ENCODE data around the gene CSGALNACT2.
A peak's percentile ranks its signal among the peaks of the same experiment; 100 is the strongest.
"Not testable (repeated sequence)": the region's sequence is repeated elsewhere in the genome, so short reads cannot be mapped to it uniquely, and the experiment has no call there.

The CSGALNACT2 gene

DNA sequence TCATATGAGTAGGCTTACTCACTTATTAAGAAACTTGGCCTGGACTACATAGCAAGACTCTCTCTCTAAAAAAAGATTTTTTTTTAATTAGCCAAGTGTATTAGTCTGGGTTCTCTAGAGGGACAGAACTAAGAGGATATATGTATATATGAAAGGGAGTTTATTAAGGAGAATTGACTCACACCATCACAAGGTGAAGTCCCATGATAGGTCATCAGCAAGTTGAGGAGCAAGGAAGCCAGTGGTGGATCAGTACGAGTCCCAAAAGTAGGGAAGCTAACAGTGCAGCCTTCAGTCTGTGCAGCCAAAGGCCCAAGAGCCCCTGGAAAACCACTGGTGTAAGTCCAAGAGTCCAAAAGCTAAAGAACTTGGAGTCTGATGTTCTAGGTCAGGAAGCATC, 7.7 kb downstream of the CSGALNACT2 start:
- DNase-seq, result not testable (repeated sequence)

DNA sequence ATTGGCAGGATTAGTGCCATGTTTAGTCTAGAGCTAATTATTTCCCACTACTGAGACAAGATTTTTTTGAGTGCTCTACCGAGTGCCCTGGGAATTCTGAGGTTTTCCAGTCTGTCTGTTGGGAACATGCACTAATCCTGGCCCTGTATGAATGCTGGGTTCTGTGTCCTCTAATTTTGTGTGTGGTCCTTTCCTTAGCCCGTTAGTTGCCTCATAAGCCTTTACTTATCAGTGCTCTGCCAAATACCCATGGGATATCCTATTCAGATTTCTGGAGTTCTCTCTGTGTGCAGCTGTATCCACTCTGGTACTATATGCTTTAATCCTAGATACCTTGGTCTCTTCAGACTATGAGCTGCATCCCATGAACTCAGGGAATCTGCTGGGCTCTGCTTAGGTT, 13.1 kb downstream of the CSGALNACT2 start:
- no peak for DNase-seq

GRCh38 chr10:43153901-43154300, 15.7 kb downstream of the CSGALNACT2 start:
- DNase-seq, result no peak

GRCh38 chr10:43155221-43155620, 17.0 kb downstream of the CSGALNACT2 start:
- DNase-seq, result no peak

DNA sequence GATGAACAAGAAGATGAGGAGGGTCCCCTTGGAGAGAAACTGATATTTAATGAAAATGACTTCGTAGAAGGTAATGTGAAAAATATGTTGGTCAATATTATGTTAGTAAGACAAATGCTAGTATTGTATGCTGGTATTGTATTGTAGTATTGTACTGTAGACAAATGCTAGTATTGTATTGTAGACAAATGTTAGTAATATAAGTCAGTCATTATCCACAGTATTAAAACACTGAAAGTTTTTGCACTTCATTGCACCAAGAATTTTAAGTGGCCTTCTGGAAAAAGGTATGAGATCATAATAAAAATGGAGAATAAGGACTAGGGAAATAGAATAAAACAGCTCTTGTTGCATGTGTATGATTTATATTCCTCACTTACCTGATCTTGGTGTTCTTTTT, 17.5 kb downstream of the CSGALNACT2 start:
- DNase-seq, result no peak

DNA sequence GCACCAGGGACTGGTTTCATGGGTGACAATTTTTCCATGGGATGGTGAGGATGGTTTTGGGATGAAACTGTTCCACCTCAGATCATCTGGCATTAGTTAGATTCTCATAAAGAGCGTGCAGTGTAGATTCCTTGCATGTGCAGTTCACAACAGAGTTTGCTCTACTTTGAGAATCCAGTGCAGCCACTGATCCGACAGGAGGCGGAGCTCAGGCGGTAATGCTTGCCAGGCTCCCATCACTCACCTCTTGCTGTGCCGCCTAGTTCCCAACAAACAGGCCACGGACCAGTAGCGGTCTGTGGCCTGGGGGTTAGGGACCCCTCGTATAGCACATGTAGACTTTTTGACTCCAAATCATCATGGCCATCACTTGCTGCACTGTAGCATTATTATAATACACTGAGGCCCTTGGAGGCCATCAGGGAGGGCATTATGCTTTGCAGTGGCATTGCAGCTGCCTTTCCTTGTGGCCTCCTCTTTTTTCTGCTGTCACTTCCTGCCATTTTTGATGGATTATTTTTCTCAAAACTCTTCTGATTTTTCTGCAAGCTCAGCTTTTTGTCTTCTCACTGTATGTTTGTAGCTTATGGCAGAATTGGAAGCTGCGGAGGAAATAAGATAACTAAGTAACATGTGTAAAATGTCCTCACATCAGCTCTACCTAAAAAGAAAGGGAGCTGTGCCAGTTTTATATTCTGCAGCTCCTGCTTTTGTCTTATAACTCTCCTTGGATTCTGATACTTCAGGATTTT, 18.5 kb downstream of the CSGALNACT2 start:
- DNase-seq, result no peak

DNA sequence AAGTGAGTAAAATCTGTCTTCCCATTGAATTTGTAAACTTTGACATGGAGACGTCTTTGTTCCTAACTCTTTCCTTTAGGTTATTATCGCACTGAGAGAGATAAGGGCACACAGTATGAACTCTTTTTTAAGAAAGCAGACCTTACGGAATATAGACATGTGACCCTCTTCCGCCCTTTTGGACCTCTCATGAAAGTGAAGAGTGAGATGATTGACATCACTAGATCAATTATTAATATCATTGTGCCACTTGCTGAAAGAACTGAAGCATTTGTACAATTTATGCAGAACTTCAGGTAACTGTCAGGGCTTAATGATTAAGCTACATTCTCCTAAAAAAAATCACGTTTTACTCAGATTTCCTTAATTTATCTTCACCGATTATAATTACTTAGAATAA, 20.4 kb downstream of the CSGALNACT2 start:
- DNase-seq, result no peak

DNA sequence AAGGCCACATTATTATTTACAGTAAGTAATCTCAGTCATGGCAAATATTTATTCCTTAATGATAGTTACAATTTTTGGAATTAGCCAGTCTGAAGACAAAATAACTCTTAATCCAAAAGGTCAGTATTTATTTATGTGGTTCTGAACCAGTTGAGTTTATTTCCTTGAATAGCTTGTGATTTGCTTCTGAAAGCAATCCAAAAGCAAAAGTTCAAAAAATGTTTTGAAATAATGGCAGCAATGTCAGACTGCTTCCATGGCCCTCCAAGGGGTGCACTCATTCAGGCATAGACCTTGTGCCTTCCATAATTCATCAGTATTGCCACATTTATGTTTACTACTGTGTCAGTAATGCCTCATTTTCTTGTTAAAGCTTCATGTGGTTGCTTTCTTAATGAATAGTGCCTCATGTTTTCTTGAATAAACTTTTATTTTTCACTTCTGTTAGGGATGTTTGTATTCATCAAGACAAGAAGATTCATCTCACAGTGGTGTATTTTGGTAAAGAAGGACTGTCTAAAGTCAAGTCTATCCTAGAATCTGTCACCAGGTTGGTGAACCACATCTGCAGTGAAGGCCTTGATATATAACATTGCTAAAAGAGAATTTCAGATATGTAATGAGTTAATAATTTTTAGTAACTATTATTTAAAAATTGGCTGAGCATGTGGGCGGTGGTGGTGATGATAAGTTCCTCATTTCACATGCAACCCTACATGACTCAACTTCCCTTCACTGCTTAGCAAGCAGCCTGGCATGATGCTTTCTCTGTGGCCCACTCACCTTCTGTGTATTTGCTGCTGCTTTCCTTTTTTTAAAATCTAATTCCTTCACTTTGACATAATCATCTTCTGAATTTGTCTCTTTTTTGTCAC, 22.0 kb downstream of the CSGALNACT2 start:
- DNase-seq, result no peak

DNA sequence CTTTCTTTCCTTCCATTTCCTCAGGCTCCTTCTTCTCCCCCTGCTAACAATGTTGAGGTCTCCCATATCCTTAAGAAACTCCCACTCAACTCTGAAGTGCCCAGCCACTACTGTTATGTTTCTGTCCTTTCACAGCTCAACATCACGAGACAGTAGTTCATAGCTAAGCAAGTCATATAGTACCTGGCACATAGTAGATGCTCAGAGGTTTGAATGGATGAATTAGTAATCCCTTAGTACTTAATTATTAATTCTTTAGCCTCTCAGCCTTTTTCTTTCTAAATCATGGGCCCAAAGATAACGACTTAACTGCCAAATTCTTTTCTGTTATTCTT, 22.6 kb downstream of the CSGALNACT2 start:
- DNase-seq, result no peak

- no peak for DNase-seq
Observed at GRCh38 chr10:43162604-43163003, 24.4 kb downstream of the CSGALNACT2 start.

DNA sequence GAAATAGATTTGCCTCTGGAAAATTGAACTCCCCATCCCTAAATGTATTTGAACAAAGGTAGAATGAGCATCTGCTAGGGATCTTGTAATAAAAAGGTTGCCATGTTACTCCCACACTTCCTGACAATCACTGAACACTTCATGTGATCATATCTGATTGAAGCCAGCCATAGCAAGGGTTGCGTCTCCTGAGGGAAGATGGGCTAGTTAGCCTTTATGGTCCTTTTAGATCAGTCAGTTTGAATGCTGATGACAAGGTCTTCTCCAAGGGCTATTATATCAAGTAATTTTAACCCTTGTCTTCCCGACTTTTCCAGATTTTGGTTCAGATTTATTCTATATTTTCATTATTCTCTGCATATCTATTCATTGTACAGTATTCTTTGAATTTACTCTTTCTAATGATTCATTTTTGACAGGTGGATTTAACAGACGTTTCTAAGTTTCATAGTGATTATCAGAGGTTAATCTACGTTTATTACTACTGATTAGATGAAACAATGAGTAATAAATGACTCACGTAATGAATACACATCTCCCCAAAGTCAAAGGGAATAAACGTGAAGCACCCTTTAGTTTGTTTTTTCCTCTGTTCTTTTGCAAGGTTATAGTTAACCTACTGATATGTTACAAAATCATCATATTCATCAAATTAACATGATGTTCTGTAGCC, 28.1 kb downstream of the CSGALNACT2 start:
- DNase-seq, result no peak

DNA sequence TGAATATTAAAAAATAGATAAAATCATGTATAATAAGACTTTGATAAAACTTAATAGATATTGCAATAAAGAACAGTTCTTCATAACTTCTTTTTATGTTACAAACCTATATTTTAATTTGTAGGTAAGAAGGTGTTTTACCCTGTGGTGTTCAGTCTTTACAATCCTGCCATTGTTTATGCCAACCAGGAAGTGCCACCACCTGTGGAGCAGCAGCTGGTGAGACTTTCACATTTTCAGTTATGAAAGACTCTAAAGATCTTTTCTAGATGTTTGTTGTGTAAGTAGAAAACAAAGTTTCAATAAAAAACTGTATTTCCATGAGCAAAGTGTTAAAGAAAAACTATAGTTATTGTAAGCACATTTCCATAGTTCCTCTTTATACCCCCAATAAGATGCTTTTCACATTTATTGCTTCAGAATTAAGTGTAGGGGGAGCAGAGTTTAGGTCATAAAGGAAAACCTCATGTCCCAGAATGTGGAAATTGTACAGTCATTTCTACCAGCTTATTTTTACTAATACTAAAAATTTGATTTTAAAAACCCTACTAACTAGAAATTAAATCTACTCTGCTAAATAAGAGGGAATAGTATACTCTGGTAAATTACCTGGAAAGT, 28.7 kb downstream of the CSGALNACT2 start:
- DNase-seq, result no peak

GRCh38 chr10:43167498-43167889, 29.2 kb downstream of the CSGALNACT2 start:
- DNase-seq, result no peak

GRCh38 chr10:43170491-43170890, 32.2 kb downstream of the CSGALNACT2 start:
- peak in 1 of 2 experiments; percentile 3 for DNase-seq

DNA sequence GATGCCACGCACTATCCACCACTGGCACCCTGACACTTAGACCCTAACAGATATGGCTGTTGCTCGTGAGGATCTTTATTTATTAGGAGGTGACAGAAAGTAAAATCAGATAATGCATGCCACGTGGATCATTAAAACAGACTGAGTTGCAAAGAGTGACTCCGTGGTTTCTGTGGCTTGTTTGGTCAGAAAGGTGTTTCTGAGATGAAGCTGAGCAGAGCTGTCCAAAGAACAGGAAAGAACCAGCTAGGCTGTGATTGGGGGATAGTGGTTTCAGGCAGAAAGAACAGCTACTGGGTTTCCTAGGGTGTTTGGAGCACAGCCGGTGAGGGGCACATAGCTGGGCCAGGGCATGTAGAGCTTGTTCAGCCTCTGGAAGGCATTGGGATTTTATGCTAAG, 34.4 kb downstream of the CSGALNACT2 start:
- no peak for DNase-seq

DNA sequence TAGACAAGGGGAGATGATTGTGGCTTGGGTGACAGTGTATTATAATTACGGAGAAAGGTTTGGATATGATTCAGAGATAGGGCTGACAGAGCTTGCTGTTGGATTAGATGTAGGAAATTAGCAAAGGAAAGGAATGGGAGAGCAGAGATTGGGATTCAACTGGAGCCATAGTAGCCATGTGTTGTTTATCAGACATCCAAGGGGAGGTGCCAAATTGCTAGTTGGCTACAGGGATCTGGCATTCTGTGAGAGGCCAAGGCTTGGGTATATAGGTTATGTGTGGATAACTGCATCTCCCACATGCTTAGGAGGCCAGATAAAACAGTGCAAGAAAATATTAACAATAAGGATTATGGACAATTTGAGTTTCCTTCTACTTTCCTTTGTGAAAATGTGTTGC, 34.9 kb downstream of the CSGALNACT2 start:
- no peak for DNase-seq

GRCh38 chr10:43174969-43175368, 36.7 kb downstream of the CSGALNACT2 start:
- no peak for DNase-seq

DNA sequence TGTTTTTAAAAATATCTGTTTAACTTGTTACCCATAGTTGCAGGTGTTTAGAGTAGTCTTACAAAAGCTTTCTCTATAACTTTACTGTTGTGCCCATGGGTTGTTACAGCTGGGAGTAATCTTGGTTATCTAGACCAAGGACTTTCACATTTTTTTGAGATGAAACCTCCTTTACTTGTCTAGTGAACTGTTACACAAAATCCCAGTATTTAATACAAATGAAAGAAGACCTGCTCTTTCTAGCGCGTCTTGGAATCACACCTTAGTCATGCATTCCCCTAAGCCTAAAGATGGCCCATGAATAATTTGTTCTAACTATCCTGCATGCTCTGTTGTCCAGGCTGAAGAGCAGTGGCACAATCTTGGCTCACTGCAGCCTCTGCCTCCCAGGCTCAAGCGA, 38.0 kb downstream of the CSGALNACT2 start:
- no peak for DNase-seq

GRCh38 chr10:43177595-43177994, 39.4 kb downstream of the CSGALNACT2 start:
- no peak for DNase-seq

- no peak for DNase-seq
Observed at GRCh38 chr10:43181146-43181545, 42.9 kb downstream of the CSGALNACT2 start.

GRCh38 chr10:43183764-43184163, 45.5 kb downstream of the CSGALNACT2 start:
- DNase-seq, result not testable (repeated sequence)

- no peak for DNase-seq
Observed at GRCh38 chr10:43186150-43186549, 47.9 kb downstream of the CSGALNACT2 start.

DNA sequence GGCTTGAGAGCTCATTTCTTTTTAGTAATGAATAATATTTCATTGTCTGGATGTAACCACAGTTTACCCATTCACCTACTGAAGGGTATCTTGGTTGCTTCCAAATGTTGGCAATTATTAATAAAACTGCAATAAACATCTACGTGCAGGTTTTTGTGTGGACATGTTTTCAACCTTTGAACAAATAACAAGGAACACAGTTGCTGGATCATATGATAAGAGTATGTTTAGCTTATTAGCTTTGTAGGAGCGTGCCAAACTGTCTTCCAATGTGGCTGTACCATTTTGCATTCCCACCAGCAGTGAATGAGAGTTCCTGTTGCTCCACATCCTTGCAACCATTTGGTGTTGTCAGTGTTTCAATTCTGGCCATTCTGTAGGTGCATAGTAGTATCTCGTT, 49.0 kb downstream of the CSGALNACT2 start:
- no peak for DNase-seq
